Caco-2 (cell line): ENCODE measurements around the gene NPW. TPM values are rescaled to one million over a fixed set of nuclear protein-coding genes. Genes with fewer than 3 reads are reported as not detected.

Source experiments
- BruUV-seq: library from RNA; stranded (reverse); fragments of 400-500 nt; replicated peaks from 2 replicates; lab custom pipeline; 2021; lab: Mats Ljungman, UMichigan
- CTCF ChIA-PET: fragments of 300-600 bp; sonication (Branson Sonifier 250); formaldehyde crosslinking; loops from one replicate; lab custom pipeline; 2022; ENCODE audit warnings: antibody characterized with exemption; lab: Charles Lee
- POLR2A ChIA-PET: fragments of 300-600 bp; sonication (Branson Sonifier 250); formaldehyde crosslinking; loops from one replicate; lab custom pipeline; 2022; ENCODE audit warnings: antibody characterized with exemption; lab: Charles Lee
- DNase-seq, 2 experiments: peaks; one replicate each; pipeline versions ENCODE4 v3.0.0 to v3.0.0-alpha.2; 2020 to 2022
- H3K27me3 ChIP-seq: replicated peaks from 2 replicates; pipeline ENCODE4 v1.6.0; 2011; ENCODE audit warnings: low read length; ENCODE audit not compliant: control insufficient read depth, insufficient read depth
- H3K36me3 ChIP-seq: 2 replicates; pipeline ENCODE4 v1.5.1; 2011; ENCODE audit warnings: low read length; ENCODE audit not compliant: control insufficient read depth, insufficient read depth
- H3K4me1 ChIP-seq: fragments of 250-450 bp; sonication (Bioruptor Pico); 2 replicates; pipeline ENCODE4 v1.5.1; 2020; ENCODE audit warnings: mild to moderate bottlenecking
- H3K4me3 ChIP-seq: 2 replicates; pipeline ENCODE4 v1.5.1; 2011; ENCODE audit warnings: low read depth, mild to moderate bottlenecking, control low read depth, low read length
- H3K9me3 ChIP-seq: fragments of 250-450 bp; sonication (Bioruptor Pico); 2 replicates; pipeline ENCODE4 v1.5.1; 2020; ENCODE audit warnings: mild to moderate bottlenecking, moderate library complexity
- H3K27ac Mint-ChIP-seq: one replicate; pipeline ENCODE4 v1.8.0; 2022; ENCODE audit warnings: mixed read lengths; ENCODE audit not compliant: unreplicated experiment
- H3K27me3 Mint-ChIP-seq: one replicate; pipeline ENCODE4 v1.8.0; 2022; ENCODE audit warnings: mixed read lengths; ENCODE audit not compliant: insufficient read depth, unreplicated experiment
- H3K36me3 Mint-ChIP-seq: one replicate; pipeline ENCODE4 v1.8.0; 2022; ENCODE audit warnings: mild to moderate bottlenecking, mixed read lengths; ENCODE audit not compliant: insufficient read depth, unreplicated experiment
- H3K4me1 Mint-ChIP-seq: one replicate; pipeline ENCODE4 v1.8.0; 2022; ENCODE audit warnings: low read depth, mixed read lengths; ENCODE audit not compliant: unreplicated experiment
- H3K4me3 Mint-ChIP-seq: one replicate; pipeline ENCODE4 v1.8.0; 2022; ENCODE audit warnings: mild to moderate bottlenecking, moderate library complexity, mixed read lengths; ENCODE audit not compliant: unreplicated experiment
- H3K9me3 Mint-ChIP-seq: one replicate; pipeline ENCODE4 v1.8.0; 2022; ENCODE audit warnings: mixed read lengths; ENCODE audit not compliant: unreplicated experiment
- intact Hi-C: fragments of 100-400 bp; cut with micrococcal nuclease; formaldehyde crosslinking; loops from one replicate; pipeline ENCODE4 v1.10.0; 2022; ENCODE audit not compliant: unreplicated experiment
- total RNA-seq: library from RNA; stranded (reverse); gene quantifications from 2 replicates; pipeline ENCODE4 v1.2.3, GENCODE V29; 2022
- TF ChIP-seq, protein P1 (sequence below), 2 experiments: fragments of 200-600 bp in 1 of 2; IDR thresholded peaks; 1 replicate in 1 of 2; 2 replicates in 1 of 2; pipeline versions ENCODE4 v1.5.1 to v1.8.0; 2011 to 2022; ENCODE audit warnings: antibody characterized with exemption in 1 of 2, control low read depth in 1 of 2, inconsistent platforms in 1 of 2, low read depth in 1 of 2, low read length in 1 of 2, mild to moderate bottlenecking in 1 of 2, moderate library complexity in 1 of 2; ENCODE audit not compliant: insufficient read depth in 1 of 2, severe bottlenecking in 1 of 2, unreplicated experiment in 1 of 2

The NPW gene
- total RNA-seq, 1 experiment from 2014 or later: 6.1 TPM

DNA sequence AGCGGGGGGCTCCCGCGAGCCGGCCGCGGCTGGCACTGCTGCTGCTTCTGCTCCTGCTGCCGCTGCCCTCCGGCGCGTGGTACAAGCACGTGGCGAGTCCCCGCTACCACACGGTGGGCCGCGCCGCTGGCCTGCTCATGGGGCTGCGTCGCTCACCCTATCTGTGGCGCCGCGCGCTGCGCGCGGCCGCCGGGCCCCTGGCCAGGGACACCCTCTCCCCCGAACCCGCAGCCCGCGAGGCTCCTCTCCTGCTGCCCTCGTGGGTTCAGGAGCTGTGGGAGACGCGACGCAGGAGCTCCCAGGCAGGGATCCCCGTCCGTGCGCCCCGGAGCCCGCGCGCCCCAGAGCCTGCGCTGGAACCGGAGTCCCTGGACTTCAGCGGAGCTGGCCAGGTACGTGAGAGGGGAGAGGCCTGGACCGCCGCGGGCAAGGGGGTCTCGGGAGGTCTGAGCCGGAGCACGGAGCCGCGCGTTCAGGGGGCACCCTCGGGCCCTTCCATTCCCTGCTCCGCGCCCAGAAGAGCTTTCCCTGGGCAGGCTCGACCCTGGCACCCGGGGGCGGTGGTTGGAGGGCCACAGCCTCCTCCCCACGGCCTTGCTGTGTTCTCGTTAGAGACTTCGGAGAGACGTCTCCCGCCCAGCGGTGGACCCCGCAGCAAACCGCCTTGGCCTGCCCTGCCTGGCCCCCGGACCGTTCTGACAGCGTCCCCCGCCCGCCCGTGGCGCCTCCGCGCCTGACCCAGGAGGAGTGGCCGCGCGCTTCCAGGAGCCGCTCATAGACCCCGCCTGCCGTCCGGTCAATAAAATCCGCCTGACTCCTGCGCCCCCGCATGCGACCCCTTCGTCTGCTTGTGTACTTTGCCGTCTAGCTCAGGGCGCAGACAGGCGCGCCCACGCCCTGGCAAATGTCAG is 591 bp downstream of the NPW start:
- peaks cover 18% of the 10 kb centered on the region for H3K4me1 Mint-ChIP-seq
- no peaks in the 10 kb centered on the region for H3K27me3 Mint-ChIP-seq
- peak overlapping the region; percentile 67 for H3K4me3 Mint-ChIP-seq
- no peaks in the 10 kb centered on the region for H3K27me3 ChIP-seq
- H3K36me3 Mint-ChIP-seq: no peaks in the 10 kb centered on the region
- H3K9me3 ChIP-seq: no peaks in the 10 kb centered on the region
- intact Hi-C loops: no loop called here
- ChIA-PET CTCF (interaction anchor here (0.7 to 0.9 kb wide), 2 partner anchors 11 to 28 kb away, joined by 3 read pairs; no protein-coding TSS in a partner anchor), POLR2A (interaction anchor here (1.2 kb wide), 1 partner anchor 28 kb away, joined by 3 read pairs; the partner anchor contains the start of genes NTHL1 and TSC2)
- peaks cover 20% of the 10 kb centered on the region for H3K4me1 ChIP-seq
- H3K4me3 ChIP-seq: peak overlapping the region; percentile 34
- no peak for DNase-seq
- TF ChIP-seq, protein P1, sequence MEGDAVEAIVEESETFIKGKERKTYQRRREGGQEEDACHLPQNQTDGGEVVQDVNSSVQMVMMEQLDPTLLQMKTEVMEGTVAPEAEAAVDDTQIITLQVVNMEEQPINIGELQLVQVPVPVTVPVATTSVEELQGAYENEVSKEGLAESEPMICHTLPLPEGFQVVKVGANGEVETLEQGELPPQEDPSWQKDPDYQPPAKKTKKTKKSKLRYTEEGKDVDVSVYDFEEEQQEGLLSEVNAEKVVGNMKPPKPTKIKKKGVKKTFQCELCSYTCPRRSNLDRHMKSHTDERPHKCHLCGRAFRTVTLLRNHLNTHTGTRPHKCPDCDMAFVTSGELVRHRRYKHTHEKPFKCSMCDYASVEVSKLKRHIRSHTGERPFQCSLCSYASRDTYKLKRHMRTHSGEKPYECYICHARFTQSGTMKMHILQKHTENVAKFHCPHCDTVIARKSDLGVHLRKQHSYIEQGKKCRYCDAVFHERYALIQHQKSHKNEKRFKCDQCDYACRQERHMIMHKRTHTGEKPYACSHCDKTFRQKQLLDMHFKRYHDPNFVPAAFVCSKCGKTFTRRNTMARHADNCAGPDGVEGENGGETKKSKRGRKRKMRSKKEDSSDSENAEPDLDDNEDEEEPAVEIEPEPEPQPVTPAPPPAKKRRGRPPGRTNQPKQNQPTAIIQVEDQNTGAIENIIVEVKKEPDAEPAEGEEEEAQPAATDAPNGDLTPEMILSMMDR (IDR thresholded peaks at IDR 0.05; ENCODE audit: insufficient read depth in 1 of 2, low read depth in 1 of 2, low read length in 1 of 2, severe bottlenecking in 1 of 2, unreplicated experiment in 1 of 2): no peak
- no peaks in the 10 kb centered on the region for H3K9me3 Mint-ChIP-seq
- no TSS peak for BruUV-seq
- H3K36me3 ChIP-seq: no peaks in the 10 kb centered on the region
- no peak overlapping the region for H3K27ac Mint-ChIP-seq

DNA sequence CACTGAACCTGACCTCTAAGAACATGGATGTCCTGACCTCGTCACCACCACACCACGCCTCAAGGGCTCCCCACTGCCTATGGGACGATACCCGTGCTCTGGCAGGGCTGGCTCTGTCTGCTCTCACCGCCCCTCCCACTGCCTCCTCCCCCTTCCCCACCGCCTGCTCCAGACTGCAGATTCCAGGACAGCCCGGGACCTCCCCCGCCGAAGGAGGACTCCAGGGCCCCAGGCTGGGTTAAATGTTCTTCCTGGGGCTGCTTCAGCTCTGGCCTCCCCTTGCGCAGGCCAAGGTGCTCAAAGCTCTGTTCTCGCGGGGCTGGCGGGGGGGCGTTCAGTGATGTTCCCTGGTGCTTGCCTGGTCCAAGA is 3.1 kb downstream of the NPW start:
- intact Hi-C loops: loop anchor here (1.0 to 2.0 kb wide), 3 partner anchors 24 to 69 kb away; partner anchors contain the start of genes NTHL1 and TSC2
- H3K36me3 ChIP-seq: no peaks in the 10 kb centered on the region
- ChIA-PET POLR2A (interaction anchor here (0.5 to 1.0 kb wide), 5 partner anchors 58 to 171 kb away, joined by 3 to 7 read pairs (median 4); partner anchors contain the start of genes MSRB1, RPS2 and TRAF7), CTCF (interaction anchor here (0.6 to 2.8 kb wide), 9 partner anchors 11 to 947 kb away, joined by 3 to 14 read pairs (median 3); partner anchors contain the start of genes NTHL1, PAQR4 and TSC2)
- H3K4me1 ChIP-seq: peaks cover 16% of the 10 kb centered on the region
- BruUV-seq: no TSS peak
- DNase-seq: peak; percentile 66 to 78
- Mint-ChIP-seq H3K4me1 (peaks cover 18% of the 10 kb centered on the region), H3K36me3 (no peaks in the 10 kb centered on the region), H3K27me3 (no peaks in the 10 kb centered on the region), H3K9me3 (no peaks in the 10 kb centered on the region), H3K27ac (peak overlapping the region; percentile 74), H3K4me3 (peak overlapping the region; percentile 74)
- H3K27me3 ChIP-seq: no peaks in the 10 kb centered on the region
- TF ChIP-seq, protein P1 (IDR thresholded peaks at IDR 0.05; ENCODE audit: insufficient read depth in 1 of 2, low read depth in 1 of 2, low read length in 1 of 2, severe bottlenecking in 1 of 2, unreplicated experiment in 1 of 2): no peak
- H3K9me3 ChIP-seq: no peaks in the 10 kb centered on the region
- H3K4me3 ChIP-seq: peak overlapping the region; percentile 9; the same call in 1 of the 2 replicates
